Measurements from ENCODE around the gene UGT1A1.

UGT1A1 gene

DNA sequence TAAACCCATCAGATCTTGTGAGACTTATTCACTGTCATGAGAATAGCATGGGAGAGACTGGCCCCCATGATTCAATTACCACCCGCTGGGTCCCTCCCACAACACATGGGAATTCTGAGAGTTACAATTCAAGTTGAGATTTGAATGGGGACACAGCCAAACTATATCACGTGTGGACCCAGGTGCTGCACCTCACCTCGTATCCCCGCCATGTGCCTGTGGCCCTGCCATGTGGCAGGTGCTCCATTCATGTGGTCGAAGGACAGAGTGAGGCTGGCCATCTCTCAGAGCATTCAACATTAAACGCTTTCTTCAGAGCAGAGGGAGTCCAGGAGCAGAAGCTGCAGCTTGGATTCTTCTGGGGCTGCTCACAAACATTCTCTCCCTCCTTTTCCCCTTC lies 50.3 kb downstream of the UGT1A1 start:
- intact Hi-C loops (cut with DNase I): no loop called here

DNA sequence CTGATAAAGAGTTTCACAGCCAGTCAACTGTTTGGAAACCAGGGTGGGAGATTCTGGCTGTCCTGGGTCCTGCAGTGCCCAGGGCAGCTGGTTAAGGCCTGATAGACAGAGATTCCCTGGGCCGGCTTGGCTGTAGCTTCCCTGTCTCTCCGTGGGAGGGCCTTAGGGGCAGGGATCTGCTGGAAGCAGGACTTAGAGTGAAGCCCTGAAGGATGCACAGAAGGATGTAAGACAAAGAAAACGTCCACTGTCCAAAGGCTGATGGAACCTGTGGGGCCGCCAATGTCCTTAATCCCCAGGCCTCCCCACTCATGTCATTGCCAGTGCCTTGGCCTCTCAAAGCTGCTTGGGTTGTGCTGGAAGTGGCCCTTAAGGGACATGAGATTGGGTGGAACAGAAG lies 51.0 kb downstream of the UGT1A1 start:
- intact Hi-C loops (cut with DNase I): no loop called here
- DNase-seq: peak in 6 of 42 donors; percentile 2 to 25 (median 10)

More for the DNA sequence above, 50.3 kb downstream of the UGT1A1 start:
- peak in 8 of 42 donors; percentile 1 to 31 (median 2) for DNase-seq

DNA sequence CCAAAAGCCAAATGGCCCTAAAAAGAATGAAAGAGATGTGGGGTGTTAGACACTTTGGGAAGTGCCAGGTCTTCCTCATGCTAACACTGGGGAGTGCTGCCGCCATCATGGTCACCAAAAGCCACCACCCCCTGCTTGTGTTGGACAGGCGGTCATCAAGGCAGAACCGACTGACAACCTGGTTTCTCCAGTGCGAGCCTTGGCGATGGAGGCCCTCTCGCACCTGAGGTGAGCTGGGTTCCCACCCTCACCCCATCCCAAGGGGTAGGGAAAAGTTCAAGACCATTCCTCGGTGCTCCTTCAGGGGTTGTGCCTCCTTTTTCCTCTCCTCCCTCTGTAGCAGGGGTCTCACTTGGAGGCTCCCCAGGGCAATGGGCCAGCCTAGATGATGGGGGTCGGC lies 51.7 kb downstream of the UGT1A1 start:
- intact Hi-C loops (cut with DNase I): no loop called here
- peak in 11 of 42 donors; percentile 1 to 21 (median 7) for DNase-seq

DNA sequence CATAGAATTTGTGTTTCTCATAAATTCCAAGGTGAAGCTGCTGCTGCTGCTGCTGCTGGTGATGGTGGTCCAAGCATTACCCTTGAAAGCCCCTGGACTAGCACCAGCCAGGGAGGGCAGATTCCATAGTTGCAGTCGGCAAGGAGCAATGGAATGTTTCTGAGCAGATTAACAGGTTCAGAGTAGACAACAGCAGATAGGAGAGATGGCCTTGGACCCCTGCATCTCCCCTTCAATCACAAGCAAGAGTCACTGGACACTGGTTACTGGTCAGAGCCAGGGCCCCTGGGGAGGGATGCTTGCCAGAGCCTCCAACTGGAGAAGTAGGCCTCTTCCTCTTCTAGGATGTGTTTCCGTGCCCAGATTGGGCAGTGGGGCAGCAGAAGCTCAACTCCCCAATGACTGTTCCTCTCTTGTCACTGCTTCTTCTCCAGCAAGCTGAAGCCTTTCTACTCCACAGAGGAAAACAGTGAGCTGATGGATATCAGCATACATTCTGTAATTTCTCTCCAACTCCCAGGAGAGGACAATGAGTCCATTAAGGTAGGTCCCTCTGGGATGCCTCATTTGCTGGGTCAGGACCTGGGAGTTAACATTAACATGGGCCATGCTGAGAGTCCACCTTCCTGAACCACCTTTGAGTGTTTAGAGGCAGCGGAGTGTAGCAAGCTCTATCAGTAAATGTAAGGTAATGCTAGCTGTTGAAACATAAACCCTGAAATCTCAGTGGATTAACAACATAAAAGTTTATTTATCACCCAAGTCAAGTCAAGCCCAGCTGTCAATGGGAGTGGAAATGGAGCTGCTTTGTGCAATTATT lies 53.4 kb downstream of the UGT1A1 start:
- DNase-seq: peak in 5 of 42 donors; percentile 1 to 20 (median 4)

DNA sequence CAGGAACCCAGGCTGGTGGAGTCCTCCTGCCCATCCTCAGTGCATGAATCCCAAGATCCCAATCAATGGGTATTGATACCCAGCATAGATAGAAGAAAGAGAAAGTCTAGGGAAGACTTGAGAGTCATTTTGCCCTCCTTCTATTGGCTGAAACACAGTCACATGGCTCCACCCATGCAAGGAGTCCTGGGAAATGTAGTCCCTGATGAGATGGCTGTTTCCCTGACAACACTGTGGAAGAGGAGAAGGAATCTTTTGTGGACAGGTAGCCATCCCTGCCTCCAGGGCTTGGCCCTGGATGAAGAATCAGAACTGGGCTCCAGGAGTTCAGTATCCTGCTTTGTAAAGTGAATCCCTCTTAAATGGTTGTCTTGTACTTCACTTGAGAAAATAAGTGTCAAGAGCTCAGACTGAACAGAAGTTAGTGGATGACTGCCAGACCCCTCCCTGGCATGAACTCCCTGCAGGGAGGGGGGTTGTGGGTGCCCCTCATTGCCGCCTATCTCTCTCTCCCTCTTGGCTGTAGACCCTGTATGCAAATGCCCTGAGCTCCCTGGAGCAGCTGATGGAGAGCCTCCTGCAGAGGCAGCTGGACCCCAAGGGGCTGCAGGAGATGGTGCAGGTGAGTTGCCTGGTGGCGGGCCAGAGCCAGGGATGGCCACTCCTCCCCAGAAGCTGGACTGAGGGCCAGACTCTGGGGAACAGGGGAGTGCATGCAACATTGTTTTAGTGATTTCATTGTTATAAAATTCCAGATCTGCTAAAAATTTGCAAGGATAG lies 54.2 kb downstream of the UGT1A1 start:
- DNase-seq: peak in 5 of 42 donors; percentile 2 to 21 (median 3)
- intact Hi-C loops (cut with DNase I): no loop called here

More for the DNA sequence above, 53.4 kb downstream of the UGT1A1 start:
- intact Hi-C loops (cut with DNase I): no loop called here

DNA sequence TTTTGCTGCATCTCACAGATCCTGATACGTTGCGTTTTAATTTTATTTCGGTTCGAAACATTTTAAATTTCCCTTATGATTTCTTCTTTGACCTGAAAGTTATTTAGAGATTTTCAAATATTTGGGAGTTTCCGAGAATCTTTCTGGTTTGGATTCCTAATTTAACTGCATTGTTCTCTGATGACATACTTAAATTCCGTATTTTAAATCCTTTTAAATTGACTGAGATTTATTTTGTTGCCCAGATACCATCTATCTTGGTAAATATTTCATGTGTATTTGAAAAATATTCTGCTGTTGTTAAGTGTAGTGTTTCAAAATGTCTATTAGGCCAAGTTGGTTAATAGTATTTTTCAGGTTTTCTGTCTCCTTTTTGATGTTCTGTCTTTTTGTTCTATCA lies 55.8 kb downstream of the UGT1A1 start:
- intact Hi-C loops (cut with DNase I): no loop called here
- no peak for DNase-seq

DNA sequence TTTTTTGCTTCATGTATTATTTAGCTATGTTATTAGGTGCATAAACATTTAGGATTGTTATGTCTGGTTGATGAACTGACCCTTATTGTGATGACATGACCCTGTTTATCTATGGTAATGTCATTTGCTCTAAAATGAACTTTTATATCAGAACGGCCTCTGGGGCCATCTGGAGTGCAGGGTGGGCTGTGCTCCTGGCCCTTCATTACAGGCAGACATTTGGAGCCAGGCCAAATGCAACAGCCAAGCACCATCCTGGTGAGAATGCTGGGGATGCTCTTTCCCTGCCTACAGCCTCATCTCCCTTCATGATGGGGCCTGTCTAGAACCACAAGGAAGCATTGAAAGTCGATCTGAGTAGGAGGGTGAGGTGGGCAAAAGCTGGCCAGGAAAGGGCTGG lies 56.3 kb downstream of the UGT1A1 start:
- DNase-seq: peak in 2 of 42 donors; percentile 4 to 14
- intact Hi-C loops (cut with DNase I): no loop called here

DNA sequence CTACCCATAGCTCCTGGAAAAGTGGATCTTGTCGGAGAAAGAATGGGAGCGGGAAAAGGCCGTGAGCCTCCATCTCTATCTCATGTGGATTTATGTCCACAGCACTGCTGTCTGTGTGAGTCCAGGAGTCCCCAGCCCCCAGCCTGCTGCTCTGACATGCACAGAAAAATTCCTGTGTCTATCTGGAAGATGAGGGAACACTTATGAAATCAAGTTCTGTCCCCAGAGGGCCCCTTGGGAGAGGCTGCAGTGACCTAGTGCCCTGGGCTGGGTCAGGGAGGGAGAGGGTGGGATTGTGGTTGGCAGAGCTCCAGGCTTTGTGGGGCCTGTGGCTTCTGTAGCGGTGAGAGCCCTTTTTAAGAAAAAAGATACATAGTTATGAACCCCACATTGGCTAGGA lies 56.7 kb downstream of the UGT1A1 start:
- peak in 4 of 42 donors; percentile 4 to 13 (median 8) for DNase-seq
- intact Hi-C loops (cut with DNase I): no loop called here

DNA sequence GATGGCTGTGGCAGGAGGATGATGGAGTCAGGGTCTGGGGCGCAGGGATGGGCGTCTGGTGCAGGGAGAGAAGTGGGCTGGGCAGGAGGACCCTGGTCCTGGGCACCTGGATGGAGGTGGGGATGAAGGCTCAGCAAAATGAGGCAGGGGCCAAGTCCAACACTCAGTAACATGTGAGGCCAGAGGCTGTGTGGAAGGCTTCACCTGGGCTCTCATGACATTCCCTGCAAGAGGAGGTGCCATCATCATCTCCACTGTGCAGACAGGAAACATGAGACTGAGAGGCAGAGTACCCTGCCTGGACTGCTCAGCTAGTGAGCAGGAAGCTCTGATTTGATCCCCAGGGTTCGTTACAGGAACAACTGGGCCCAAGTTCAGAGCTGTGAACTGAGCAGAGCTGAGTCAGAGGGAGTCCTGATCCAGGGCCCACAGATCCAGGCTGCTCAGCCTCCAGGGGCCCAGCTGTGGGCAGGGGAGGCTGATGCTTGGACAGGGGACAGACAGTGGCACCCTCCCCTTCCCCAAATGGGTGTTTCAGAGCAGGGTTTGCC lies 57.4 kb downstream of the UGT1A1 start:
- peak in 7 of 42 donors; percentile 1 to 16 (median 4) for DNase-seq
- intact Hi-C loops (cut with DNase I): no loop called here

DNA sequence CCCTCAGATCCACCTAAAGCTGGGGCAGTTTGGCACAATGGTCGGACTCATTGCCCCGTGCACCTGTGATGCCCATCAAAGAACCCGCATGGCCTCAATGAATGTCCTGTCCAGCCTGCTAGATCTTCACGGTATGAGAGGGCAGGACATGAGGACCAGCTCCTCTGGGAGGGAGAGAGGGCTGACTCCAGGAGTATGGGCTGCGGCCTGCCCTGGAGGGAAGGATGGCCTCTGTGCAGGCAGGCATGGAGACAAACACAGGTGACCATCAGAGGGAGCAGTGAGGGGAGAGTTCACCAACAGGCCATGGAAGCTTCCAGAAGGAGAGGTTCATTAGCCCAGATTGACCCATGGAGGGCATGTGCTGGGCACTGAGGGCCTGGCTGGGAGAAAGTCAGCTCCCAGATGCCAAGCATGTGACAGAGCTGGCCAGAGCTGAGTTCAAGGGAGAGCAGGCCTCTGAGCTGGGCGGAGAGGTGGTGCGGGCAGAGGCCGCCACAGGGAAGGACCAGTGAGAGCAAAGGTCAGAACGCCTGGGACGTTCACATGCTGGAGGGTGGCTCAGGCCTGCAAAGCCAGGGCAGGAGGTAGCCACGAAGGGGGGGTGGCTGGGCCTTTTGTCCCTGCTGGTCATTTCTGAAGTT lies 58.0 kb downstream of the UGT1A1 start:
- intact Hi-C loops (cut with DNase I): no loop called here

DNA sequence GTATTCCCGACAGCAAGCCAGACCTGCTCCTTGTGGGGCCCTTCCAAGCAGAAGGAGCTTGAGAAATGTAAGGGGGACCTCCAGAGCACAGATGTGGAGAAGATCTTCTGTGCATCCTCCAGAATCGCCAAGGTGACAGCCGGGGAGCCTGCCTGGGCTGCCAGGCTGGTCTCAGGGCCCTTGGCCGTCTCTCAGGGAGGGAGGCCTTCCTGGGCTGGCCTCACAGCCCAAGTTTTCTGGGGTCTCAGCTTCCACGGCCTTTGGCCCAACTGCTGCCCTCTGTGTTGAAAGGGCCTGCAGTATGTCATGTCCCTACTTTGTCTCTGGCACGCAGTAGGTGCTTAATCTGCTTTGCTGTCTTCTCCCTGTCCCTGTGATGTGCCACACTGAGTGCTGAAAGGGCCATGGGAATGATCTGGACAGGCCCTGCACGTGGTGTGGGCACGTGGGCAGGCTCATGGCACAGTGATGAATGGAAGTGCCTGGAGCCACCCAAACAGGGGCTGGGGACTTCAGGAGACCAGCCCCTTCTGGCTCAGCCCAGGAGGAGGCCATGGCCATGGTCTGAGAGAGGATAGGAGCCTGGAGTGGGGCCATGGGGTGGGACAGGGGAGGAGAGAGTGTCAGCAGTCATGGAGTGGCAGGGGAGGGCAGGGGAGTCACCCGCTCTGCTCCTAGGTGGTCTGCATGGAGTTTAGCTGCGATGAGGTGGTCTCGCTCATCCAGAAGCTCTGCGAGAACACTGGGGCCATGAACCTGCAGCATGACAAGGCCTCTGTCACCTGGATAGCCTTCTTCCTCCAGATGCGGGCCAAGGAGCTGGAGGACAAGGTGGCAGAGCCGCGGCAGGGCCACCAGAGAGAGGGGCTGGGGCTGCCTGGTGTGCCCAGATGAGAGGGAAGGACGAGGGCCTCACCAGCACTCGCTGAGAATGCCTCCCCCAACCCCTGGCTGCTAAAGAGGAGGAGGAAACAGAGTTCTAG lies 58.9 kb downstream of the UGT1A1 start:
- peak in 6 of 42 donors; percentile 1 to 20 (median 5) for DNase-seq
- intact Hi-C loops (cut with DNase I): no loop called here

More for the DNA sequence above, 58.0 kb downstream of the UGT1A1 start:
- DNase-seq: peak in 5 of 42 donors; percentile 2 to 23 (median 8)

DNA sequence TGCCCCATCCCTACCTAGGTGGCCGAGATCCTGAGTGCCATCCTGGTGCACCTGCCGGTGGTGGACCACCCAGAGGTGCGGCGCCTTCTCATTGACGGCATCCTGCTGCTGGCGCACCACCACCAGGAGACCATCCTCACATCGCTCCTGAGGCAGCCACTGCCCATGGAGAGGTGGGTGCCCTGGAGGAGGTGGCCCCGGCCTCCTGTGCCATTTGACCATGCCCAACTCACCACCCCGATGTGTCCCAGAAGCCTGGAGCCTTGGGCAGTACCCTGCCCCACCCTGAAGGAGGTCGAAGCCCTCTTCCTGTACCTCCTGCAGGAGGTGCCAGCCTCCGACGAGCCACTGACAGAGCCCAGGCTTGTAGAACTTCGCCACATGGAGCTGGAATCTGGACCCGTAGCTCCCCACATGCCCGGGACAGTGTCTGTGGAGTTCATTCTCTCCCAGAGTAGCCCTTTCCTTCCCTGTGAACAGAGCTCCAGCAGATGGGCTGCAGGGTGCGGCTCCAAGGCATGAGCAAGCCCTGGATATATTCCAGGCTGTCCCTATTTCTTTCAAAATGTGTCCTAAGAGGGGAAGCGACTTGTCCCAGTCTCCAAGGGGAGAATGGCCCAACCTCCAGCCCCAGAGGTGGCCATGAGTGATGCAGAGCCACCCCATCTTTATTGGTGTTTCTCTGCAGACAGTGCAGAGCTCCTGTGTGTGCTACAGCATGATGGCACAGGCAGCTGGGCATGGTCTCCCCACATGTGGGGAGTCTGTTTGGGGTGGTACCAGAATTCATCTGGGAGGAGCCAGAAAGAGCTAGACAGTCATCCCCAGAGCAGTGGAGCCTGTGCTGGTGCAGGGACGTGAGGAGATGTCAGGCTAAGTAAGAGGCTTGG lies 60.1 kb downstream of the UGT1A1 start:
- intact Hi-C loops (cut with DNase I): no loop called here
- peak in 4 of 42 donors; percentile 10 to 29 (median 10) for DNase-seq

DNA sequence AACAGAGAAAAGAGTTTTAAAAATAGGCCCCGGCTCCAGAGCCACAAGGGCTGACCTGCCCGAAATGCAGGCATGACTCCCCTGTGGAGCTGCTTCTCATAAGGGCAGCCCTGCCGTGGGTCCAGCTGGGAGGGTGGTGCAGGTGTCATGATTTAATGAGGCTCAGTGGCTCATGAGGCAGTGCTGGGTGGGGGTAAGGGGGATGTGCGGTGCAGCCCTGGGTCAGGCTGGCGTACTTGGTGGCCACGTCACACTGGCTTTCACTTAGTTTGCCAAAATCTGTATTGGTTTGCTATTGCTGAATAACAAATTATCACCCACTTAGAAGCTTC lies 60.7 kb downstream of the UGT1A1 start:
- intact Hi-C loops (cut with DNase I): no loop called here
- peak in 4 of 42 donors; percentile 10 to 16 (median 12) for DNase-seq

DNA sequence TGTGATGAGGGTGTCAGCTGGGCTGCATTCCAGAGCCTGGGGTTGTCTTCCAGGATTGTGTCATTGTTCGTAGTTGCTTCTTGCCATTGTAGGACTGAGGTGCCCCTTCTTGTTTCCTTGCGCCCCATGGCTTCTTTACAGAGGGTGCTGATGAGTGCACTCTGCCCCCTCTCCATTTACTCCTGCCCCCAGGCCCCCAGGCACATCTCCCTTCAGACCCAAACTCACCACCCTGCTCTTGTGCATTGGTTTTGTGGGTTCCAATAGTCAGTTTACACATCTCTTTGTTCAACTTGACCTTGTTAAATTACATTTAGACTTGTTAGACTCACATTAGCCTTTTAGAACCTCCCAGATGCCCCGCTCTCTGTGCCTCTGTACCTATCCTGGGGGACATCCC lies 61.1 kb downstream of the UGT1A1 start:
- peak in 3 of 42 donors; percentile 4 to 15 (median 5) for DNase-seq
- intact Hi-C loops (cut with DNase I): no loop called here

DNA sequence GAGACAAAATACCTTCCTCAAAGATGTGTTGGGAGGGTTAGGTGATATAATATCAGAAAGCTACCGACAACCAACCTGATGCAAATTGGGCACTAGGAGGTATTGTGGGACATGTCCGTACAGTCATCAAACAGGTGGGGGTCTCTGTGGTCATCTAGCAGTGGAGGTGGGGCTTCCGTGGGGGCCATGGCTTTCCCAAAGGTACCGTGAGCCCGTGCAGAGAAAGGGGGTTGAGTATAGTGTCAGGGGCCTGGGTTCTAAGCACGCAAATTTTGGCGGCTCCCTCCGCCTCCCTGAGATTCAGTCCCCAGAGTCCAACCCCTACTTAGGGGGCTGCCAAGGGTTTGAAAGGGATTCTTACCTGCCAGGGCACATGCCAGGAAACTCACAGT lies 61.6 kb downstream of the UGT1A1 start:
- peak in 5 of 42 donors; percentile 2 to 21 (median 5) for DNase-seq
- intact Hi-C loops (cut with DNase I): no loop called here

DNA sequence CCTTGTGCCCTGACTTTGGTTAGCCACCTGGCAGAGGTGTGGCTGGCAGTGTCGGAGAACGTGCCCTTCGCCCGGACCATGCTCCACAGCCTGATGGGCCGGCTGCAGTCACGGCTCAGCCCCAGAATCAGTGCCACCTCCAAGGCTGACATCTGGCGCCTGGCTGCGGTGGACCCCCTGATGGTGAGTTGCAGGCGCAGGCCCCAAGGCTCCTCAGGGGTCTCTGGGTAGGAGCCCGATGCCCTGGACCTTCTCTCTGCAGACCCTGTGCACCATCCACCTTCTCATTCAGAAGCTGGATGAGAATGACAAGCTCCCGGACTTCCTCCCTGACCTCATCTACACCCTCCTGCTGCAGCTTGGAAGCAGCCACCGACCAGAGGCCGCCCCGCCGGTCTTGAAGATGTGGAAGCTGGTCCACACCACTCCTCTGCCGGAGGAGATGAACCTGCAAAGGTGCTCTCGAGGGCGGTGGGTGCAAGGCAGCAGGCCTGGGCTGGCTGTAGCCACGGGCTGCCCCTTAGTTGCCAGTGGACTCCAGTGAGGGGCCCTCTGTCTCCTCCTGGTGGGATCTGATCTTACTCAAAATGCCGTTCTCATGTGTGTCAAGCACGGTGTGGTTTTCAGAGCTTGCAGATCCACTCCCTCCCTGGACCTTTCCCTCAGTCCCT lies 62.2 kb downstream of the UGT1A1 start:
- peak in 8 of 42 donors; percentile 1 to 26 (median 10) for DNase-seq
- intact Hi-C loops (cut with DNase I): no loop called here

All from head of caudate nucleus (tissue), 42 donors.